ENCODE measurements around the gene CHRNA10.

Gene CHRNA10

GRCh38 chr11:3666023-3666530, 5.1 kb downstream of the CHRNA10 start:
- TF ChIP-seq CTCF (IDR thresholded peaks at IDR 0.05; ENCODE audit: insufficient read depth, low read depth, low read length, missing control alignments), result no peak
- DNase-seq (ENCODE audit: low read depth), result no peak
- H3K4me3 ChIP-seq (ENCODE audit: low read depth, low read length), result no peak overlapping the region

GRCh38 chr11:3665336-3666022, 5.7 kb downstream of the CHRNA10 start:
- no peak overlapping the region for H3K4me3 ChIP-seq (ENCODE audit: low read depth, low read length)
- no peak for DNase-seq (ENCODE audit: low read depth)
- no peak for TF ChIP-seq CTCF (IDR thresholded peaks at IDR 0.05; ENCODE audit: insufficient read depth, low read depth, low read length, missing control alignments)

GRCh38 chr11:3664032-3664630, 7.1 kb downstream of the CHRNA10 start:
- DNase-seq (ENCODE audit: low read depth), result no peak
- no peak for TF ChIP-seq CTCF (IDR thresholded peaks at IDR 0.05; ENCODE audit: insufficient read depth, low read depth, low read length, missing control alignments)
- H3K4me3 ChIP-seq (ENCODE audit: low read depth, low read length), result no peak overlapping the region

- no peak overlapping the region for H3K4me3 ChIP-seq (ENCODE audit: low read depth, low read length)
- DNase-seq (ENCODE audit: low read depth), result no peak
- TF ChIP-seq CTCF (IDR thresholded peaks at IDR 0.05; ENCODE audit: insufficient read depth, low read depth, low read length, missing control alignments), result no peak
Measured at GRCh38 chr11:3662856-3663255, 8.3 kb downstream of the CHRNA10 start.

- no peak overlapping the region for H3K4me3 ChIP-seq (ENCODE audit: low read depth, low read length)
- no peak for TF ChIP-seq CTCF (IDR thresholded peaks at IDR 0.05; ENCODE audit: insufficient read depth, low read depth, low read length, missing control alignments)
- DNase-seq (ENCODE audit: low read depth), result no peak
Measured at GRCh38 chr11:3660960-3661359, 10.2 kb downstream of the CHRNA10 start.

GRCh38 chr11:3659595-3660515, 11.3 kb downstream of the CHRNA10 start:
- H3K4me3 ChIP-seq (ENCODE audit: low read depth, low read length), result no peak overlapping the region
- DNase-seq (ENCODE audit: low read depth), result no peak
- TF ChIP-seq CTCF (IDR thresholded peaks at IDR 0.05; ENCODE audit: insufficient read depth, low read depth, low read length, missing control alignments), result no peak
